Measurements from ENCODE around the gene STOM.

- no peak for TF ChIP-seq REST (IDR thresholded peaks at IDR 0.05; ENCODE audit: insufficient read depth in 1 of 2, low read depth in 2 of 2, low read length in 2 of 2)
- no peak for TF ChIP-seq TAF1 (IDR thresholded peaks at IDR 0.05; ENCODE audit: borderline replicate concordance, insufficient read depth, low read length)
- no peak for TF ChIP-seq POLR2AphosphoS5 (IDR thresholded peaks at IDR 0.05; ENCODE audit: low read depth, low read length)
- TF ChIP-seq SIN3A (IDR thresholded peaks at IDR 0.05; ENCODE audit: borderline replicate concordance, insufficient read depth, low read length) = no peak
These were observed 75.0 kb downstream of the STOM start for GRCh38 chr9:121294866-121295661.
